ENCODE data around the gene CBARP.

DNA sequence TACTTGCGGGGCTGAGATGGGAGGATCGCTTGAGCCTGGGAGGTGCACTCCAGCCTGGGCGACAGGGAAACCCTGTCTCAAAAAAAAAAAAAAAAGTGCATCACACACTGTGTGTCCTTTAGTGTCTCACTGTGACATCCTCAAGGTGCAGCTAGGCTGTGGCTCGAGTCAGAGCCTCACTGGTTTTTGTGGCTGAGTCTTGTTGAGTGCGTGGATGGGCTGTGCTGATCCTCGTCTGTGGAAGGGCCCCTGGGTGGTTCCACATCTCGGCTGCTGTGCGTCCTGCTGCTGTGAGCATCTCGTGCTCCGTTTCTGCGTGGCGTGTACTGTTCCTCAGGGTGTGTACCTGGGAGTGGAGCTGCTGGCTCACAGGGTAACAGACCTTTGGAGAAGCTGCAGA lies 21.0 kb downstream of the CBARP start:
- TF ChIP-seq POLR2A (IDR thresholded peaks at IDR 0.05) = no peak
- TF ChIP-seq, protein P1, sequence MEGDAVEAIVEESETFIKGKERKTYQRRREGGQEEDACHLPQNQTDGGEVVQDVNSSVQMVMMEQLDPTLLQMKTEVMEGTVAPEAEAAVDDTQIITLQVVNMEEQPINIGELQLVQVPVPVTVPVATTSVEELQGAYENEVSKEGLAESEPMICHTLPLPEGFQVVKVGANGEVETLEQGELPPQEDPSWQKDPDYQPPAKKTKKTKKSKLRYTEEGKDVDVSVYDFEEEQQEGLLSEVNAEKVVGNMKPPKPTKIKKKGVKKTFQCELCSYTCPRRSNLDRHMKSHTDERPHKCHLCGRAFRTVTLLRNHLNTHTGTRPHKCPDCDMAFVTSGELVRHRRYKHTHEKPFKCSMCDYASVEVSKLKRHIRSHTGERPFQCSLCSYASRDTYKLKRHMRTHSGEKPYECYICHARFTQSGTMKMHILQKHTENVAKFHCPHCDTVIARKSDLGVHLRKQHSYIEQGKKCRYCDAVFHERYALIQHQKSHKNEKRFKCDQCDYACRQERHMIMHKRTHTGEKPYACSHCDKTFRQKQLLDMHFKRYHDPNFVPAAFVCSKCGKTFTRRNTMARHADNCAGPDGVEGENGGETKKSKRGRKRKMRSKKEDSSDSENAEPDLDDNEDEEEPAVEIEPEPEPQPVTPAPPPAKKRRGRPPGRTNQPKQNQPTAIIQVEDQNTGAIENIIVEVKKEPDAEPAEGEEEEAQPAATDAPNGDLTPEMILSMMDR (IDR thresholded peaks at IDR 0.05) = no peak
